Measurements from ENCODE around the gene PFDN2. TPM values are rescaled to one million over a fixed set of nuclear protein-coding genes. Genes with fewer than 3 reads are reported as not detected.
A peak's percentile ranks its signal among the peaks of the same experiment; 100 is the strongest.

The PFDN2 gene
- polyA plus RNA-seq, 1 of the 3 experiments (the other 2 are of a cell fraction): 445 TPM

DNA sequence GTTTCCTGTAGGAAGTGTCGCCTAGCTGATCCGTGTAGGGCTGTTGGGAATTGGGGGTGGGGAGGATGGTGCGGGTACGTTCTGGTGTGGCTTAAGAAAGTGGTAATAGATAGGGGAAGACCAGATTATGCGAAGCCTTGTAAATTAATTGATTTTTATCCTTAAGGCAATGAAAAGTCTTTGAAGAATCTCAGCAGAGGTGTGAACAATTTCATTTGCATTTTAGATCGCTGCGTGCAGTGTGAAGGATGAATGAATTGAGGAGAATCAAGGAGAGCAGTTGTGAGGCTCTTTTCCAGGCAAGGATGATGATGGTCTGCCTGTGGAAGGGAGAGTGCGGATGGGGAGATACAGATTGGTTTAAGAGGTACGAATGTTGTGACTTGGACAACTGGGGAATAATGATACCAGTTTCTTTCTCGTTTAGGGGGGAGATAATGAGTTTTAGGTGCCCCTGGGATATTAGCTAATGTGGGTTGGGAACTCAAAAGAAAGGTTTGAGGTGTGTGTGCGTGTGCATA, 15.4 kb upstream of the PFDN2 start:
- ChIA-PET CTCF (interaction anchor here (0.8 to 5.0 kb wide), 8 partner anchors 9 to 143 kb away, joined by 3 to 21 read pairs (median 4); no protein-coding TSS in a partner anchor), POLR2A (interaction anchor here (0.9 to 1.8 kb wide), 6 partner anchors 11 to 87 kb away, joined by 3 to 12 read pairs (median 7); partner anchors contain the start of genes PPOX, UFC1 and USF1)
- Histone ChIP-seq H2AFZ (ENCODE audit: low read depth) (peak overlapping the region; percentile 91), H3K4me2 (peak overlapping the region; percentile 73), H3K27me3 (ENCODE audit: insufficient read depth) (no peaks in the 10 kb centered on the region), H3K79me2 (ENCODE audit: insufficient read depth) (peaks cover 57% of the 10 kb centered on the region), H3K9me3 (no peaks in the 10 kb centered on the region), H4K20me1 (ENCODE audit: insufficient read depth) (no peaks in the 10 kb centered on the region), H3K9me2 (no peaks in the 10 kb centered on the region), H3K4me3 (ENCODE audit: low read depth in 2 of 2, low read length in 1 of 2) (peak overlapping the region; percentile 54 to 74), H3F3A (replicated peaks; ENCODE audit: insufficient read depth) (peaks cover 14% of the 10 kb centered on the region), H3K27ac (ENCODE audit: low read depth in 2 of 2, low read length in 1 of 2) (peak overlapping the region; percentile 91 to 96), H3K4me1 (ENCODE audit: control insufficient read depth in 1 of 2, insufficient read depth in 2 of 2, low read depth in 1 of 2, low read length in 1 of 2) (peaks cover 5 to 13% of the 10 kb centered on the region in 2 experiments; a peak in 3 of 4 replicates), H3K9ac (peak overlapping the region; percentile 89), H3K36me3 (replicated peaks in 1 of 2; ENCODE audit: control insufficient read depth in 1 of 2, insufficient read depth in 2 of 2, low read length in 1 of 2) (peaks cover 16 to 24% of the 10 kb centered on the region in 2 experiments)
- 2% methylated on average over 11 of the region's 11 CpGs for WGBS (ENCODE audit: low lambda C conversion rate)
- DNase-seq: peak; percentile 26
- TF ChIP-seq NRF1 (IDR thresholded peaks at IDR 0.05; ENCODE audit: low read depth, low read length) (no peak), MXI1 (IDR thresholded peaks at IDR 0.05; ENCODE audit: low read depth, low read length) (peak; percentile 29; the same call in 1 of the 2 replicates)

DNA sequence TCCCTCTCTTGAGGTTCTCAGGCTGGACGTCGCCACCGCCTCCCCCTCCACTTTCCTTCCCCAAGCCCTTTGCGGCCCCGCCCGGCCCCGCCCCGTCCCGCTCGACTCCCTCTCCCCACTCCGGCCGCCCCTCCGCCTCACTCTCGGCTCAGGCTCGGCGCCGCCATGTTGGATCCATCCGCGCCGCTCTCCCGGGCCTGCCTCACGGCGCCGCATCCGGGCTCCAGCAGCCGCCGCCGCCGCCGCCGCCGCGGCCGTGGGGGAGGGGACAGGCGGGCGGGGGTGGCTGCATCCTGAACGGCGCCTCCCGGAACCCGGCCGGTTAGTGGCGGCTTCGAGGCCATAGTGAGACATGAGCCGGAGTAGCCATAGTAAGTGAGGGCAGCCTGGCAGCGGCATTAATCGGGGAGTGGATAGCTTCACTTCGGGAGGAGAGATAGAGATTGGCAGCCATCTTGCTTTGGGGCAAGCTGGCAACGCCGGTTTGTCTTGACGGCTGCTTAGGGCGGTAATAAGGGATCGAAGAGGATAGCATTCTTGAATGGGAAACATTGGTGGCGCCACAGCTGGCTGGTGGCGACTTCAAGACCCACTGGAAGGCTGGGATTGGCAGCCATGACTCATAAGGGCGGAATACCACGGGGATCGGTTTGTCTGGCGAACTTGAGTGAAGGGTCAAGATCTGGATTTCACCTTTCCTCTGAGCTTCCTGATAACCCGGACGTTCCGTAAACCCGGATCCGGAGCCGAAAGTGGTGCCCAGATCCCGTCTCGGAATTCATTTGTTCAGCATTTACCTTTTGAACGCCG, 14.8 kb upstream of the PFDN2 start, which contains the start of gene DEDD:
Gene DEDD, minus strand, starts transcription at position 258 of the 810 bp plus-strand sequence. CDS start 8,205 bp downstream, outside the sequence.
- Histone ChIP-seq H3K9ac (peak within 1 kb of the TSS; percentile 89), H3K36me3 (replicated peaks in 1 of 2; ENCODE audit: control insufficient read depth in 1 of 2, insufficient read depth in 2 of 2, low read length in 1 of 2) (peaks cover 23 to 29% of the 10 kb centered on the region in 2 experiments), H3K27ac (ENCODE audit: low read depth in 2 of 2, low read length in 1 of 2) (peak within 1 kb of the TSS; percentile 91 to 96), H4K20me1 (ENCODE audit: insufficient read depth) (no peaks in the 10 kb centered on the region), H3K4me2 (peak within 1 kb of the TSS; percentile 73), H3K4me1 (ENCODE audit: control insufficient read depth in 1 of 2, insufficient read depth in 2 of 2, low read depth in 1 of 2, low read length in 1 of 2) (peaks cover 5 to 13% of the 10 kb centered on the region in 2 experiments; a peak in 3 of 4 replicates), H3K79me2 (ENCODE audit: insufficient read depth) (peaks cover 64% of the 10 kb centered on the region), H2AFZ (ENCODE audit: low read depth) (peak within 1 kb of the TSS; percentile 91), H3K9me2 (no peaks in the 10 kb centered on the region), H3K27me3 (ENCODE audit: insufficient read depth) (no peaks in the 10 kb centered on the region), H3F3A (replicated peaks; ENCODE audit: insufficient read depth) (peaks cover 13% of the 10 kb centered on the region), H3K9me3 (no peaks in the 10 kb centered on the region), H3K4me3 (ENCODE audit: low read depth in 2 of 2, low read length in 1 of 2) (peak within 1 kb of the TSS; percentile 54 to 74)
- TF ChIP-seq TCF12 (IDR thresholded peaks at IDR 0.05) (no peak; the same call in 1 of the 2 replicates), MXI1 (IDR thresholded peaks at IDR 0.05; ENCODE audit: low read depth, low read length) (peak; percentile 59; the same call in 1 of the 2 replicates), JUND (IDR thresholded peaks at IDR 0.05) (0 out of 2 replicates have a peak, but pooled peaks have one; percentile 33), TAF1 (IDR thresholded peaks at IDR 0.05; ENCODE audit: borderline replicate concordance, low read depth, low read length) (peak; percentile 55), RAD21 (IDR thresholded peaks at IDR 0.05; ENCODE audit: low read length) (no peak), RCOR1 (IDR thresholded peaks at IDR 0.05; ENCODE audit: low read length) (no peak), FOSL2 (IDR thresholded peaks at IDR 0.05; ENCODE audit: borderline replicate concordance, low read depth) (0 out of 2 replicates have a peak, but pooled peaks have one; percentile 28), SIN3A (IDR thresholded peaks at IDR 0.05; ENCODE audit: borderline replicate concordance, low read depth, low read length) (peak; percentile 1; the same call in 1 of the 2 replicates), EP300 (IDR thresholded peaks at IDR 0.05; ENCODE audit: borderline replicate concordance in 1 of 2, low read depth in 1 of 2, low read length in 1 of 2) (peak in 1 of 2 experiments; percentile 44; a peak in 1 of 4 replicates), YY1 (IDR thresholded peaks at IDR 0.05; ENCODE audit: low read depth) (peak; percentile 99), POLR2AphosphoS5 (IDR thresholded peaks at IDR 0.05; ENCODE audit: low read depth, low read length) (peak; percentile 68), GABPA (IDR thresholded peaks at IDR 0.05; ENCODE audit: low read depth) (peak; percentile 75), FOXM1 (IDR thresholded peaks at IDR 0.05; ENCODE audit: low read depth) (no peak), ELF1 (IDR thresholded peaks at IDR 0.05) (peak; percentile 82)
- TF ChIP-seq, protein P1, sequence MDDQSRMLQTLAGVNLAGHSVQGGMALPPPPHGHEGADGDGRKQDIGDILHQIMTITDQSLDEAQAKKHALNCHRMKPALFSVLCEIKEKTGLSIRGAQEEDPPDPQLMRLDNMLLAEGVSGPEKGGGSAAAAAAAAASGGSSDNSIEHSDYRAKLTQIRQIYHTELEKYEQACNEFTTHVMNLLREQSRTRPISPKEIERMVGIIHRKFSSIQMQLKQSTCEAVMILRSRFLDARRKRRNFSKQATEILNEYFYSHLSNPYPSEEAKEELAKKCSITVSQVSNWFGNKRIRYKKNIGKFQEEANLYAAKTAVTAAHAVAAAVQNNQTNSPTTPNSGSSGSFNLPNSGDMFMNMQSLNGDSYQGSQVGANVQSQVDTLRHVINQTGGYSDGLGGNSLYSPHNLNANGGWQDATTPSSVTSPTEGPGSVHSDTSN (IDR thresholded peaks at IDR 0.05): peak; percentile 61; the same call in 1 of the 2 replicates
- TF ChIP-seq, protein P2, sequence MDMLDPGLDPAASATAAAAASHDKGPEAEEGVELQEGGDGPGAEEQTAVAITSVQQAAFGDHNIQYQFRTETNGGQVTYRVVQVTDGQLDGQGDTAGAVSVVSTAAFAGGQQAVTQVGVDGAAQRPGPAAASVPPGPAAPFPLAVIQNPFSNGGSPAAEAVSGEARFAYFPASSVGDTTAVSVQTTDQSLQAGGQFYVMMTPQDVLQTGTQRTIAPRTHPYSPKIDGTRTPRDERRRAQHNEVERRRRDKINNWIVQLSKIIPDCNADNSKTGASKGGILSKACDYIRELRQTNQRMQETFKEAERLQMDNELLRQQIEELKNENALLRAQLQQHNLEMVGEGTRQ (IDR thresholded peaks at IDR 0.05; ENCODE audit: borderline replicate concordance, low read depth, low read length): no peak
- under 1% methylated on average over 38 of the region's 68 CpGs for WGBS (ENCODE audit: low lambda C conversion rate)
- ChIA-PET CTCF (interaction anchor here (0.8 to 5.0 kb wide), 8 partner anchors 11 to 143 kb away, joined by 3 to 21 read pairs (median 4); no protein-coding TSS in a partner anchor), POLR2A (interaction anchor here (0.9 to 1.8 kb wide), 8 partner anchors 11 to 135 kb away, joined by 3 to 12 read pairs (median 4); partner anchors contain the start of genes NIT1, PFDN2, PPOX and UFC1)
- DNase-seq: peak; percentile 94
